ENCODE measurements around the gene FMN2. TPM values are rescaled to one million over a fixed set of nuclear protein-coding genes. Genes with fewer than 3 reads are reported as not detected.
"Not testable (repeated sequence)": the region's sequence is repeated elsewhere in the genome, so short reads cannot be mapped to it uniquely, and the experiment has no call there.

FMN2 gene
- total RNA-seq, 1 donor from 2014 or later = 13.2 TPM

DNA sequence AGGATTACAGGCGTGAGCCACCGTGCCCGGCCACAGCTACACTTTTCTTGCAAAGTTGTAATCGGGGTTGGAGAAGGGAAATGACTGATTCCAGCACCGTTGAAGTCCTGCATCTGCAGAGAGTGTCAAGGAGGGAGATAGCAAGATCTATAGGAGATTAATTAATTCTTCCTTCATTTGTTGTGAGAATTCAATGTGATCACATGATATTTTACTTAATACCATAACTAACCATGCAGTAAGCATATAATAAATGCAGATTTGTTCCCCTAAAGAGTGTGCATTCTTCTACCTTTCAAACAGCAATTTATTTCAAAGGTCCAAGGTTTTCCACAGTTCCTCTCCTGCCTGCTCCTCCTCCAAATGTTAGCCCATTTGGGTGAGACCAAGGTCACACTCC, 315.7 kb downstream of the FMN2 start:
- Mint-ChIP-seq H3K4me1 (no peaks in the 10 kb centered on the region), H3K36me3 (ENCODE audit: low read depth) (peaks cover 2% of the 10 kb centered on the region), H3K9me3 (no peaks in the 10 kb centered on the region), H3K27me3 (ENCODE audit: low read depth) (no peaks in the 10 kb centered on the region), H3K4me3 (no peak overlapping the region), H3K27ac (ENCODE audit: unreplicated experiment) (no peak overlapping the region)
- TF ChIP-seq, protein P1, sequence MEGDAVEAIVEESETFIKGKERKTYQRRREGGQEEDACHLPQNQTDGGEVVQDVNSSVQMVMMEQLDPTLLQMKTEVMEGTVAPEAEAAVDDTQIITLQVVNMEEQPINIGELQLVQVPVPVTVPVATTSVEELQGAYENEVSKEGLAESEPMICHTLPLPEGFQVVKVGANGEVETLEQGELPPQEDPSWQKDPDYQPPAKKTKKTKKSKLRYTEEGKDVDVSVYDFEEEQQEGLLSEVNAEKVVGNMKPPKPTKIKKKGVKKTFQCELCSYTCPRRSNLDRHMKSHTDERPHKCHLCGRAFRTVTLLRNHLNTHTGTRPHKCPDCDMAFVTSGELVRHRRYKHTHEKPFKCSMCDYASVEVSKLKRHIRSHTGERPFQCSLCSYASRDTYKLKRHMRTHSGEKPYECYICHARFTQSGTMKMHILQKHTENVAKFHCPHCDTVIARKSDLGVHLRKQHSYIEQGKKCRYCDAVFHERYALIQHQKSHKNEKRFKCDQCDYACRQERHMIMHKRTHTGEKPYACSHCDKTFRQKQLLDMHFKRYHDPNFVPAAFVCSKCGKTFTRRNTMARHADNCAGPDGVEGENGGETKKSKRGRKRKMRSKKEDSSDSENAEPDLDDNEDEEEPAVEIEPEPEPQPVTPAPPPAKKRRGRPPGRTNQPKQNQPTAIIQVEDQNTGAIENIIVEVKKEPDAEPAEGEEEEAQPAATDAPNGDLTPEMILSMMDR (conservative IDR thresholded peaks at IDR 0.05) = no peak
- DNase-seq (ENCODE audit: low read depth, low spot score) = no peak

DNA sequence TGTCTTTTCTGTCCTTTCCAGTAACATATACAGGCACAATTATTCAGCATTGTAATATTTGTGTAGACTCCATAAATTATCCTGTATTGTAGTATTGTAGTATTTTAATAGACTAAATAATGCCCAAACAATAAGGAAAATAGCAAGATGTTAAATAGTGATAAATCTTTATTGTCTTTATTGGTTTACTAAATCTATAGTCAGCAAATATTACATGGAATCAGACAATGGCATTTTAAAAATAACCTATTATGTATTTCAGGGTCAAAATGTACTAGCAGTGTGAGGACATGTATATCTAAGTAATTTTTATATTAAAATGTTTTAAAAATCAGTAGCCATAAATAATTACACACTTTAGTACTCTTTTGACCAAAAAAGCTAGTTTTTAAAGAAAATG, 317.9 kb downstream of the FMN2 start:
- peaks cover 5% of the 10 kb centered on the region for H3K9me3 Mint-ChIP-seq
- H3K27ac Mint-ChIP-seq (ENCODE audit: unreplicated experiment) = no peak overlapping the region
- no peaks in the 10 kb centered on the region for H3K27me3 Mint-ChIP-seq (ENCODE audit: low read depth)
- peaks cover 4% of the 10 kb centered on the region for H3K4me1 Mint-ChIP-seq
- no peak overlapping the region for H3K4me3 Mint-ChIP-seq
- H3K36me3 Mint-ChIP-seq (ENCODE audit: low read depth) = peaks cover 3% of the 10 kb centered on the region
- no peak for DNase-seq (ENCODE audit: low read depth, low spot score)
- TF ChIP-seq, protein P1 (conservative IDR thresholded peaks at IDR 0.05) = no peak

DNA sequence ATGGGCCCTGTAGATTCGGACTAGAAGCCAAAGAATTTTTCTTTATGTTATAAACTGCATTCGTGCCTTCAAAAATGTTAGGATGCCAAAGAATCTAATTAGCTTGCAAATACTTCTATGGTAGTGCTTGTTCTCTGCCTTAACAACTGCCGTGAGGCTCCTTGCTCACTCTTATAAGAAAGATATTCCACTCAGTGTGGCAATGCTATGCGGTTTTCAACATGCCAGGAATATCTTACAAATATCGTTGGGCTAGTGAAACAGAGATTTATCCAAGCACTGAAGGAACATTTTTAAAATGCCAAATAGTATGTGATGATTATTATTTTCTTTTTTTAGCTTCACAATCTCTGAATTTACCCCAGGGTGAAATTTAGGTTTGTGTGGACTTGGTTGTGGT, 322.0 kb downstream of the FMN2 start:
- Mint-ChIP-seq H3K27ac (ENCODE audit: unreplicated experiment) (no peak overlapping the region), H3K36me3 (ENCODE audit: low read depth) (peaks cover 3% of the 10 kb centered on the region), H3K4me3 (no peak overlapping the region), H3K4me1 (peaks cover 4% of the 10 kb centered on the region), H3K27me3 (ENCODE audit: low read depth) (no peaks in the 10 kb centered on the region), H3K9me3 (peaks cover 5% of the 10 kb centered on the region)
- no peak for DNase-seq (ENCODE audit: low read depth, low spot score)
- TF ChIP-seq, protein P1 (conservative IDR thresholded peaks at IDR 0.05) = no peak

DNA sequence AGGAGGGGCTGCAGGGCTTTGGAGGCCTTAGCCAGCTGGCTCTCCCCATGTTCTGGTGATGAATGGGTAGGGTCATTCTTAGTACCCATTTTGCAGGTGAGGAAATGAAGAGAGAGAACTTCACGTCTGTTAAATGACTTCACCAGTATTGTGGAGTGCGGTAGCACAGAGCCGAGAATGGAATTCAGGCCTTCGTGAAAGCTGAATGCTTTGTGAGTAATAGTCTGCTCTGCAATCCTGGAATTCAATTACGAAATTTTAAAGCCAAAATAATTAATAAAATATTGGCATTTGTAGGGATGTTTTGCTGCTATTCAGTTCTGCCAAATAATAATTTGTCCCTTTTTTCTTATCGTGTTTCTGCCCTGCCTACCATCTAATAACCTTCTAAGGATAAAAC, 322.6 kb downstream of the FMN2 start:
- Mint-ChIP-seq H3K27ac (ENCODE audit: unreplicated experiment) (no peak overlapping the region), H3K36me3 (ENCODE audit: low read depth) (peaks cover 6% of the 10 kb centered on the region)
- TF ChIP-seq, protein P1 (conservative IDR thresholded peaks at IDR 0.05) = no peak

DNA sequence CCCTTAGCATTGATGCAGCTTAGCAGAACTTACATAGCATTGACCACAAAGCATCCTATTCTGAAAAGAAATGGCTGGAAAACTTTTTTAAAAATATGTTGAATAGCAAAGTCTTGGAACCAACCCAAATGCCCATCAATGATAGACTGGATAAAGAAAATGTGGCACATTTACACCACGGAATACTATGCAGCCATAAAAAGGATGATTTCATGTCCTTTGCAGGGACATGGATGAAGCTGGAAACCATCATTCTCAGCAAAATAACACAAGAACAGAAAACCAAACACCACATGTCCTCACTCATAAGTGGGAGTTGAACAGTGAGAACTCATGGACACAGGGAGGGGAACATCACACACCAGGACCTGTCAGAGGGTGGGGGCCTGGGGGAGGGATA, 323.3 kb downstream of the FMN2 start:
- H3K27ac Mint-ChIP-seq (ENCODE audit: unreplicated experiment); H3K4me1 Mint-ChIP-seq; H3K4me3 Mint-ChIP-seq; H3K27me3 Mint-ChIP-seq (ENCODE audit: low read depth); H3K9me3 Mint-ChIP-seq; DNase-seq (ENCODE audit: low read depth, low spot score); H3K36me3 Mint-ChIP-seq (ENCODE audit: low read depth): not testable (repeated sequence)

More for the DNA sequence above, 322.6 kb downstream of the FMN2 start:
- H3K4me3 Mint-ChIP-seq = no peak overlapping the region
- H3K9me3 Mint-ChIP-seq = peaks cover 5% of the 10 kb centered on the region
- no peaks in the 10 kb centered on the region for H3K27me3 Mint-ChIP-seq (ENCODE audit: low read depth)
- no peak for DNase-seq (ENCODE audit: low read depth, low spot score)
- peaks cover 4% of the 10 kb centered on the region for H3K4me1 Mint-ChIP-seq

DNA sequence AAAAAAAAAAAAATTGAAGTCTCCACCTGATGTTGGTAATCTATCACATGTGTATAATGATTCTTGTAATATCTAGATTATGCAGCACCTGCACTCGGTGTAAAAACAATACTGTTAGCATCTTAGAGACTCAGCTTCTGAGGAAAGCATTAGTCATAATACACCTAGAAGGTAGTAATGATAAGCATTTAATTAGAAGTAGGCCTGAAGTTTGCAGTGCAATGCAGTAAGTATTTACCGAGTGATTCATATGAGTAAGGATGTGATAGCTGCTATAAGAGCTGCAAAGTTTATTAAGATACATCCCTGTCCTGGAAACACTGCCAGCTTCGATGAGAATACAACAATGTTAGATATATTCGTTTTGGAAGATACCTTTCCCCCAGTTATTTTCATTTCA, 323.8 kb downstream of the FMN2 start:
- Mint-ChIP-seq H3K27me3 (ENCODE audit: low read depth) (no peaks in the 10 kb centered on the region), H3K4me3 (no peak overlapping the region), H3K4me1 (peaks cover 4% of the 10 kb centered on the region), H3K36me3 (ENCODE audit: low read depth) (peaks cover 6% of the 10 kb centered on the region), H3K9me3 (peaks cover 5% of the 10 kb centered on the region), H3K27ac (ENCODE audit: unreplicated experiment) (peak overlapping the region; percentile 10)
- TF ChIP-seq, protein P1 (conservative IDR thresholded peaks at IDR 0.05) = no peak
- DNase-seq (ENCODE audit: low read depth, low spot score) = no peak
